Adipose tissue (tissue), 3 donors: ENCODE data around the gene IGFALS. TPM values are rescaled to one million over a fixed set of nuclear protein-coding genes. Genes with fewer than 3 reads are reported as not detected.

Experiments
- H3K27ac ChIP-seq: one replicate; pipeline ENCODE4 v1.5.1; 2013; ENCODE audit warnings: low read depth, low read length
- WGBS, 3 donors: extraction: QIAGEN DNeasy Blood & Tissue Kit; methylation state at CpG; one replicate each; pipeline ENCODE4 v1.1.7; 2013; 5-methylcytosine and 5-hydroxymethylcytosine counted together
- polyA plus RNA-seq, 3 donors: library from polyadenylated mRNA; stranded (reverse); fragments of 200-250 nt; gene quantifications; one replicate each; pipeline ENCODE4 v1.2.3, GENCODE V29; 2013
- donor health status: healthy with polysubstance abuse.
- donor health status: Bipolar disorder and iron deficiency.
- donor health status: healthy.

Gene IGFALS
- polyA plus RNA-seq, 3 donors = 0.45 to 1.5 (median 1.4) TPM

- WGBS, 3 donors = 55 to 71% (median 69%) methylated on average over 19 to 20 of the region's 20 CpGs
- H3K27ac ChIP-seq = no peak overlapping the region
These were observed 12.3 kb downstream of the IGFALS start for GRCh38 chr16:1781254-1781653.

GRCh38 chr16:1780677-1781072 is 12.8 kb downstream of the IGFALS start:
- no peak overlapping the region for H3K27ac ChIP-seq
- 76 to 89% (median 88%) methylated on average over 6 of the region's 6 CpGs for WGBS, 3 donors

DNA sequence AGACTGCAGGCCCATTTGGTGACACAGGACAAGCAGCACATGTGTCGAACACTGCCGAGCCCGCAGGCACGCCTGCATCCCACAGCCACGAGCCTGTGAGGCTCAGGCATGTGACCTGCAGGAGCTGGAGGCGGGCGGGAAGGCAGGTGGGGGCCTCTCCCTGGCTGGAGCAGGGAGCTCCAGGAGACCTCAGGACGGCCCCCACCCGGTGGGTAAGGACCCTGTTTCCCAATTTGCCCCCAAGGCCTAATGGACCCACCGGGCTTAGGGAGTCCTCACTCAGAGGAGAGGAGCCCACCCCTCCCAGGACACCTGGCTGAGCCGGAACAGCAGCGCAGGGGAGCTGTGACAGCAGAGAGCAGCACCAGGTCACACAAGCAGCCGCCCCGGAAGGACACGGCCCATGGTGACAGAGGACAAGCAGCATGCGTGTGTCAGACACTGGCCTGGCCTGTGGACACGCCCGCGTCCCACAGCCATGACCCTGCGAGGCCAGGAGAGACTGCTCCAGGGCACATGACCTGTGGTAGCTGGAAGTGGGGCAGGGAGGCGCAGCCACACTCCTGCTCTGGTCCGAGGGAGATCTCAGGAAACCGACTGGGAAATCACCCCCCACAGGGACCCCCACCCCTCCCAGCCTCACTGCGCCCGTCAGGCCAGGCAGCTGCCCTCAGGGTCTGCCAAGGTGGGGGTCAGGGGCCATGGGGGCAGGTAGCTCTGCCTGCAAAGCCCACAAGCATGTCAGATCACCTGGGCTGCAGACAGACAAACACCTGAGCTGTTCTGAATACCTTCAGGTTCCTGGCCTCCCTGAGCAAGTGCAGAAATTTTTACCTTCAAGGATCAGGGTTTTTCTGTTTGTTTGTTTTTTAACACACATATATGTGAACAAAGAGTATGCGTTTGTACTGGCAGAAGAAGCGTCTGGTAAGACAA is 13.5 kb downstream of the IGFALS start:
- 80 to 85% (median 83%) methylated on average over 27 of the region's 27 CpGs for WGBS, 3 donors
- H3K27ac ChIP-seq = no peak overlapping the region

DNA sequence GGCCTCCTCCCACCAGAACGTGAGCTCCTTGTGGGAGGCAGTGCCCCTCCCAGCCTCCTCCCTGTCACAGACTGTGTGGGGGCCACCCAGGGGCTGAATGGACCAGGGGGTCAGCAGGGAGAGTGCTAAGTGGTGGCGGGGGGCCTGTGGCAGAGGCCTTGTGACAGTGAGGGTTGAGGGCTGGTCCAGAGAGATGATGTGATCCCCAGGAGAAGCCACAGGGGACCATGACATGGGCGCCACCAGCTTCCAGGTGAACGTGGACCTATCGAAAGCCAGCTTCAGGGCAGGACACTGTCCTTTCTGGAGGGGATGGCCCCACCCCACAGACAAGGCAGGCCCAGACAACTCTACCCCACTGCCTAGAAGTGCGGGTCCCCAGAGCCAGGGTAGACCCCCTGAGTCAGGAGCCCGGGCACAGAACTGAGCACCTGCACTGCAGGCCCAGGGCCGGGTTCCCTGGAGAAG is 14.2 kb downstream of the IGFALS start:
- H3K27ac ChIP-seq = no peak overlapping the region
- WGBS, 3 donors = 83 to 90% (median 89%) methylated on average over 8 of the region's 8 CpGs

- WGBS, 3 donors = 83 to 87% (median 86%) methylated on average over 32 to 34 of the region's 34 CpGs
- no peak overlapping the region for H3K27ac ChIP-seq
These were observed 15.0 kb downstream of the IGFALS start for GRCh38 chr16:1778200-1779179.

DNA sequence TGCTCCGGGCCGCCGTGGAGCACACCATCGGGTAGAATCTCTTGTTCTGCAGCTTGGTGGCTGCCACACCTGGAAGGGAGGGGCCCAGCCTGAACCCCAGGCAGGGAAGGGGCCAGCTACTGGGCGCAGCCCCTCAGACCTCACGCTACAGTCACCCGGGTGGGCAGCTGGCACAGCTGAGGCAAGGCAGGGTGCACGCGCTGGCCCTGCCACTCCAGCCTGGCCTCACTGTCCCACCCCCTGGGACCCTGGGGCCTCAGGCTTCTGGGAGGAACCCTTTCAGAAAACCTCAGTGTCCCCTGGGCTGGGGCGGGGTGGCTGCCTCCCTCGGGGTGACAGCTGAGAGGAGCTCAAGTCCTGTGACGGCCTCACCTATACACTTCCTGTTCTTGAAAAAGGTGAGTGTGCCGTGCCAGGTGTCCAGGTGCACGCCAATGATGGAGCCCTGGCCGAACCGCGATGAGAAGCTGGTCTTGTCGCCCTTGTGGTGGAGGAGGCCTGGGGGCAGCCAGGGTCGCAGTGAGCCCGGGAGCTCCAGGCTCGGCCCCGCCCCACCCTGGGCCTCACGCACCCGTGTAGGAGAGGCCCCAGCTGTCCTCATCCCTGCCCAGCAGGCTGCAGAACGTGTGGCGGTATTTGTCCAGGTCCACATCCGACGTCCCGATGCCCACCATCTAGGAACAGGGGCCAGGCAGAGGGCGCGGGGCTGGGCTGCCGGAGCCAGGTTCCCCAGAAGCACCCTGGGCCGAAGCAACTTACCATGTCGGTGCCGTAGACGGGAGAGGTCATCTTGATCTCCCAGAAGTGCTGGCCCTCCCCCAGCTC is 15.9 kb downstream of the IGFALS start:
- 81 to 84% (median 83%) methylated on average over 33 to 36 of the region's 36 CpGs for WGBS, 3 donors
- H3K27ac ChIP-seq = no peak overlapping the region

GRCh38 chr16:1776991-1777374 is 16.5 kb downstream of the IGFALS start:
- 90 to 93% (median 91%) methylated on average over 19 to 22 of the region's 22 CpGs for WGBS, 3 donors
- H3K27ac ChIP-seq = no peak overlapping the region

DNA sequence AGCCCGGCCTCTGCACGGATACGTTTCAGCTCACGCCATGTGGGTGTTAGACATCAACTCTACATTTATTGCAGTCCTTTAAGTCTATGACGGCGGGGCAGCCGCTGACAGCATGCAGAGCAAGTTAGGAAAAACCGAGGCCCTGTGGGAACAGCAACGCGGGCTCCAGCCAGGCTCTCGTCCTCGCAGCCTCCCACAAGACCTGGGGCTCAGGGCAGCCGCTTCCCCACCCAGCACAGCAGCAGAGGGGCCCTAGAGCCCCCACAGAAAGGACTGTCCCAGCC is 16.9 kb downstream of the IGFALS start:
- 82 to 90% (median 82%) methylated on average over 13 of the region's 13 CpGs for WGBS, 3 donors
- H3K27ac ChIP-seq = no peak overlapping the region

DNA sequence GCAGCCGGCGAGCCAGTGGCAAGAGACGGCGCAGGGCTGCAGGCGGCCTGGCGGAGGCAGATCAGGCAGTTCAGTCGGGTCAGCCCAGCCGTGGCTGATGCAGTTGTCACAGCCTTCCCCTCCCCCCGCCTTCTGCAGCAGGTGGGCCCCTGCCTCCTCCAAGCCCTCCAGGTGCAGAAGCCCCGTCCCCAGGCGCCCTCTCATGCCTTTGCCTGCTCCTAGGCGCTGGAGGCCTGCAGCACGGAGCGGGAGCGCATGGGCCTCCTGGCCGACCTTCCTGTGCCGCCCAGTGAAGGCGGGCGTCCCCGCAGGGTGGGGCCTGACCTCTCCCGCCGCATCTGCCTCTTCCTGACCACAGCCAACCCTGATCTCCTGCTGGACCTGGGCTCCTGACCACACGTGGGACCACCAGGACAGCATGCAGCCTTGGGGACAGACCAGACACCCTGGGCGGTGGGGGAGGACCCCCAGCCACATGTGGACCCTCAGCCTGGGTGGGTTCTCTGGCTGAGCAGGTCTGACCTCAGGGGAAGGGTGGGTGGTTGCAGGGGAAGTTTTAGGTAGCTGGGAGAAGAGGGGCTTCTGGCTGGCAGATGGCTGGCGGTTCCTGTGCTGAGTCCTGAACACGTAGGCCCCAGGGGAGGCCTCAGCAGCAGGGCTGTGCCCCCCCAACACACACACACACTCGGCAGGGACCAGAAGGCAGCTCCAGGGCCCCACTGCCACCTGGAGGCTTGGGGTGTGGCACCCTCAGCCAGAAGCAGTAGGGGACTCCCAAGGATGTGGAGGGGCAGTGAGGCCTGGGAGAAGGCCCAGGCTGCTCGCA is 17.4 kb downstream of the IGFALS start:
- H3K27ac ChIP-seq = no peak overlapping the region
- 82 to 83% (median 82%) methylated on average over 23 to 28 of the region's 28 CpGs for WGBS, 3 donors

DNA sequence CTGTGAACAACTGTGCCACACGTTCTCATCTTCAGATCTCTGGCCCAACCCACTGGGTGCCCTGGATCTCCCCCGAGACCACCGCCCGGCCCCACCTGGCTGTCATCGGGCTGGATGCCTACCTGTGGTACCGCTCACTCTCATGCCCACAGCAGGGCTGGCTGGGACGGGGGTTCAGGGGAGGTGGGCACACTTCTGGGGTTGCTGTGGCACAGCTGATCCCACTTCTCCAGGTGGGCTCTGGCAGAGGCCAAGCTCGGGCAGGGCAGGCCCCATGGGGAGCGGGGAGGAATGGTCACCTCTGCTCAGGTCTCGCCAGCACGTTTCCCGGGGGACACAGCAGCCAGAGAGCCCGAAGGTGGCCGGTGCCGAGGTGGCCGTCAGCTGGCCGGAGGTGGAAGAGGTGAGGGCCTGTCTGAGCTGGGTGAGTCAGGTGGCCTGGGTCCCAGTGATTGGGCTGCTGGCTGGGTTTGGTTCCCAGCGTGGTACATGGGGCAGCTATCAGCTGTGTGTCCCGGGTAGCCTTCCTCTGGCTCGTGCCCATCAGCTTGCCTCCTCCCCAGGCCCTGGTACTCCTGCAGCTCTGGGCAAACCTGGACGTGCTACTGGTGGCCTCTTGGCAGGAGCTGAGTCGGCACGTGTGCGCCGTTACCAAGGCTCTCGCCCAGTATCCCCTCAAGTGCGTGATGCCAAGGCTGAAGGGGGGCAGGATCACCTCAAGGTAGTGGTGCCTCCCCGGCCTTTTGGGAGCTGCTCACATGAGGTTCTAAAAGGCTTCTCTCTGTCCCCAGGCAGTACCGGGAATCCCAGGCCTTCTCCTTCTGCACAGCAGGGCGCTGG is 18.3 kb downstream of the IGFALS start:
- no peak overlapping the region for H3K27ac ChIP-seq
- WGBS, 3 donors = 88 to 93% (median 90%) methylated on average over 29 to 30 of the region's 30 CpGs

GRCh38 chr16:1774448-1774780 is 19.1 kb downstream of the IGFALS start:
- no peak overlapping the region for H3K27ac ChIP-seq
- WGBS, 3 donors = 72 to 91% (median 89%) methylated on average over 7 of the region's 7 CpGs

- WGBS, 3 donors = 11 to 15% (median 13%) methylated on average over 45 of the region's 45 CpGs
- H3K27ac ChIP-seq = no peak overlapping the region
These were observed 19.6 kb downstream of the IGFALS start for GRCh38 chr16:1773703-1774447.

DNA sequence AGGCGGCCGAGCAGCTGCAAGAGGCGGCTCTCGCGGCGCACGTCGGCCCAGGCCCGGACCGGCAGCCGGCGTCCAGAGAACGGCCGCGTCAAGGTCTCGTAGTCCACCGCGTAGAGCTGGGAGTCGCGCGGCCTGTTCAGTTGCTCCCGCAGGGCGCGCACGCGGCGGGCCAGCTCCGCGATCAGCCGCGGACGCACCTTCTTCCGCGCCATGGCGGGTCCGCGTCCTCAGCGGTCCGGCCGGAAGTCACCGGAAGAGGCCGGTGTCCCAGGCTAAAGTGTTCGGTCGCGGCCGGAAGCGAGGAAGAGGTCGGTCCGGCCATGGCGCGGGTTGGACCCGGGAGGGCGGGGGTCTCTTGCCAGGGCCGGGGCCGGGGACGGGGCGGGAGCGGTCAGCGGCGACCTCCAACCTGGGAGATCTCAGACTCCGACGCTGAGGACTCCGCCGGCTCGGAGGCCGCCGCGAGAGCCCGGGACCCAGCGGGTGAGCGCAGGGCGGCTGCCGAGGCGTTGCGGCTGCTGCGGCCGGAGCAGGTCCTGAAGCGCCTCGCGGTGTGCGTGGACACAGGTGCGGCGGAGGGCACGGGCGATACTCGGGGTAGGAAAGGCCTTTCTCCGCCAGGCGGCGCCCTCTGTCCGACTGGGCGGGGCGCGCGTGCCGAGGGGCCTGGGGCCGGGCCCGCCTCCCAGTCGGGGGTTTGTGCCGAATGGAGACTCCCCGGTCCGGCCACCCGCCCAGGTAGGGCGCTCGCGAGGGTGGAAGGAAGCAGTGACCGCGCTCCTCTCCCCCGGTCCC is 20.4 kb downstream of the IGFALS start, which contains the start of gene MRPS34:
Gene MRPS34, minus strand, starts transcription at position 227 of the 795 bp plus-strand sequence. Its CDS starts 15 bp downstream, at position 212.
- WGBS, 3 donors = 0% methylated on average over 91 to 108 of the region's 108 CpGs
- no peak within 1 kb of the TSS for H3K27ac ChIP-seq

- WGBS, 3 donors = 0 to 1% (median 1%) methylated on average over 40 to 53 of the region's 53 CpGs
- H3K27ac ChIP-seq = no peak within 1 kb of the TSS
These were observed 21.1 kb downstream of the IGFALS start, which contains the start of gene EME2 for GRCh38 chr16:1772362-1772907. Gene EME2, plus strand, starts transcription at chr16:1772810. Its CDS starts 418 bp downstream, at chr16:1773228.

- no peak overlapping the region for H3K27ac ChIP-seq
- WGBS, 3 donors = 12 to 18% (median 17%) methylated on average over 22 of the region's 22 CpGs
These were observed 21.6 kb downstream of the IGFALS start for GRCh38 chr16:1771864-1772361.
